ENCODE results near the gene RAC2.
A peak's percentile ranks its signal among the peaks of the same experiment; 100 is the strongest.

The RAC2 gene

DNA sequence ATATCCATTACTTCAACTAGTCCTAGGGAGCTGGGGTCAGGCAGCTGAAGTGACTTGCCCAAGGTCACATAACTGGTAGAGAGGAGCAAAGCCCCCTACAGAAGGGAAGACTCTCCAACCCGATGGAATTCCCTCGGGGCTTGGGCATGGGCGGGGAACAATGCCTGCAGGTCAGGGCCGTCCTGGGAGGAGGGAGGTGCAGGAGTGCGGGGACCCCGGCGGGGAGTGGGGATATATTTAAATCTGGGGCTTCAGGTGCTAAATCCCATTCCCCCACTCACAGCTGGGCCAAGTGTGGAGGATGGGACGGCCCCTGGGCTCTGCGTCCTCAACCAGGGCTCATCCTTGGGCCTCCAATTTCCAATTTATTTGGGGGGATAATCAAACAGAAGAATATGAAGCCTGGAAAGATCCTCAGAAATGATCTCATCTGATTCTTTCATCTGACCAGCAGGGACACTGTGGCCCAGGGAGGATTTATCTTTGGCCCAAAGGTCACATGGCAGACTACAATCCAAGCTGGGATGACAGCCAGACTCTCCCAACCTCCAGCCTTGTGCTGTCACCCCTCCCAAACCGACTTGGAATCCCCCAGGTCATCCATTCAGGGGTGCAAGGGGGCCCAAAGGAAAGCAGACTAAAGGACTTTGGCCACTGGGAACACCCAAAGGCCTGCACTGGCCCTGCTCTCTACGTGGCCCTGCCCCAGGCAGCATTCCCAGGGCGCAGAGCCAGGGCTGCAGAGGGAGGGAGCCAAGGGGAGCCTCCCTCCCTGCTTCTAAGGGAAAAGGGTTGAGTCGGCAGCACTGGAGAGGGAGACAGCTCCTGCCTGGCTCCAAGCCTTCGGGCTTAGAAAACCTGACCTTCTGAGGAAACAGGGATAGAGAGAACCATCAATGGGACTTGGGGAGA lies 47.3 kb downstream of the RAC2 start:
- TF ChIP-seq, protein P1, sequence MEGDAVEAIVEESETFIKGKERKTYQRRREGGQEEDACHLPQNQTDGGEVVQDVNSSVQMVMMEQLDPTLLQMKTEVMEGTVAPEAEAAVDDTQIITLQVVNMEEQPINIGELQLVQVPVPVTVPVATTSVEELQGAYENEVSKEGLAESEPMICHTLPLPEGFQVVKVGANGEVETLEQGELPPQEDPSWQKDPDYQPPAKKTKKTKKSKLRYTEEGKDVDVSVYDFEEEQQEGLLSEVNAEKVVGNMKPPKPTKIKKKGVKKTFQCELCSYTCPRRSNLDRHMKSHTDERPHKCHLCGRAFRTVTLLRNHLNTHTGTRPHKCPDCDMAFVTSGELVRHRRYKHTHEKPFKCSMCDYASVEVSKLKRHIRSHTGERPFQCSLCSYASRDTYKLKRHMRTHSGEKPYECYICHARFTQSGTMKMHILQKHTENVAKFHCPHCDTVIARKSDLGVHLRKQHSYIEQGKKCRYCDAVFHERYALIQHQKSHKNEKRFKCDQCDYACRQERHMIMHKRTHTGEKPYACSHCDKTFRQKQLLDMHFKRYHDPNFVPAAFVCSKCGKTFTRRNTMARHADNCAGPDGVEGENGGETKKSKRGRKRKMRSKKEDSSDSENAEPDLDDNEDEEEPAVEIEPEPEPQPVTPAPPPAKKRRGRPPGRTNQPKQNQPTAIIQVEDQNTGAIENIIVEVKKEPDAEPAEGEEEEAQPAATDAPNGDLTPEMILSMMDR (IDR thresholded peaks at IDR 0.05), result peak; percentile 39

- TF ChIP-seq, protein P1 (IDR thresholded peaks at IDR 0.05), result no peak
Measured at GRCh38 chr22:37195921-37196320, 48.1 kb downstream of the RAC2 start.

DNA sequence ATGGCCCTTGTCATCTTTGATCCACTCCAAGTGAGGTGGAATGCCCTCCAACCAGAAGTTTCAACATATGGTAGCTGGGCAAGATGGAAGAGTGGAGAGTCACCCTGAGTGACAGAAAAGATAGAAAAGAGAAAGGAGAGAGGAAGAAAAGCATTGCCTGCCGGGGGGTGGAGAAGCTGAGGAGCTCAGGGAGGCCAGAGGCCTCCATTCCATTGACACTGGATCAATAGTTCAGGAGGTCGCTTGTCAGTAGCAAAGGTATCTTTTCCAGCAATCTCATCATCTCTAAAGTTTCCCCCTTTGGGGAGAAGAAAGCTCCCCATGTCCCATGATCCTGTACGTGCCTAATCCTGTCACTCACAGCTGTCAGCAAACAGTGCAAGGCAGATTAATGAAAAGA lies 49.3 kb downstream of the RAC2 start:
- TF ChIP-seq, protein P1 (IDR thresholded peaks at IDR 0.05), result no peak

DNA sequence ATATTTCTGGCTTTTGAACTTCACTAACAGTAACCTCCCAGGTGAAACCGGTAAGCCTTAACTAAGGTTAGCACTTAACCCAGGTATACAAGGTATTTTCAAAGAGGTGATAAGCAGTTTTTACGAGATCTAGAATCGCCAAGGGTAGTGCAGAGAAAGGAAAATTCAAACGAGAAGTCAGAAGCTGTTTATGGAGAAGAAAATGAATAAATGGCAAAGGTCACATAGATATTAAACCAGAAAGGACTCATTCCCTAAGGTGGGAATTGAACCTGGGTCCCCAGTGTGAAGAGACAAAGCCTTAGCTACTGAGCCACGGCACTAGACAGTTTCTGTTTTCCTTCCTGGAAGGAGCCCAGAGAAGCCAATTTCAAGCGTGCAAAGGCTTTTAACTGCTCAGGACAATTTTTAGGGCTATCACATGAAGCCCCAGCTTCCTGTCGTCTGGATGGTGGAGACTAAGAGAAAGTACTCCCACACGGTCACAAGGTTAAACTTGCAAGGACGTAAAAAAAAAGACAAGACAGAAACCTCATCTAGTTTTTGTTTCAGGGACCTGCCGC lies 50.4 kb downstream of the RAC2 start:
- TF ChIP-seq, protein P1 (IDR thresholded peaks at IDR 0.05), result no peak

DNA sequence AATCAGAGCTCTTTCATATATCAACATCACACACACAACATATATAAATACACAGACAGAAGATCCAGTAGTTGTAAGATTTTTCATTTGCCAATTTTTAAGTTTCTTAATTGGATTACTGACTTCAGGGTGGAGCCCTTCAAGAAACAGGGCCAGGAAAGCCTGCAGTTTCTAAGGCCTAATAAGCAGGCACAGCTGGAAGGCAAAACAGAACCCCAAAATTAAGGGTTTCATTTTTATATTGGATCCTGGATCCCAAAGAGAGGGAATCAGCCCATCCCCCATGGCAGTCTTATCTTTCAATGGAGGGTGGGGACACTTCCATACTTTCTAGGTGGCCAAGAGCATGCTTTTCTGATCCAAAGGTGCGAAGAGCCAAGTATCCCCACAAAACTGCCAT lies 51.3 kb downstream of the RAC2 start:
- TF ChIP-seq, protein P1 (IDR thresholded peaks at IDR 0.05), result no peak

DNA sequence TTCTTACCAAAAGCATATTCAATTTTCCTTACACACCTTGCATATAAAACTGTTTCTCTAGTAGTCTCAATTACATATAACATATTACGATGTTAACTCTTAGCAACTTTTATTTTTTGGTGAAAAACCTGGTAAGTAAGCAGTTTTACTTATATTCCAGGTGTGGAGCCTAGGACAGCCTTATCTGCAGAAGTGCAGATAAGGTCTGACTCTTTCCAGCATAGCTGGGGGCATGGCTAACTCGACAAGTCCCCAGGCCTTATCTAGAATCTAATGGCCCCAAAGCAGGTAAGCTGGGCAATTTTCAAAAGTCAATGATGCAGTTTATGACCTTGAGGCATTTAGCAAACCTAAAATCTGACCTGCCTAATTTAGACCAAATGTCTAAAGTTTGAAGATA lies 51.9 kb downstream of the RAC2 start:
- TF ChIP-seq, protein P1 (IDR thresholded peaks at IDR 0.05), result no peak

- TF ChIP-seq, protein P1 (IDR thresholded peaks at IDR 0.05), result no peak
Measured at GRCh38 chr22:37190262-37190780, 53.7 kb downstream of the RAC2 start.
